Stimulated activated CD8-positive, alpha-beta memory T cell treated with anti-CD3 and anti-CD28 coated beads, Interleukin-12 subunit alpha, Interleukin-12 subunit beta, amount 100 ng/mL, for 24 hours (primary cell): Measurements from ENCODE around the gene CDIP1.
A peak's percentile ranks its signal among the peaks of the same experiment; 100 is the strongest.
"Not testable (repeated sequence)": the region's sequence is repeated elsewhere in the genome, so short reads cannot be mapped to it uniquely, and the experiment has no call there.

ENCODE experiments used
- DNase-seq: peaks from one replicate; pipeline ENCODE4 v3.0.0-alpha.2; 2020; ENCODE audit errors: extremely low read depth

The CDIP1 gene

DNA sequence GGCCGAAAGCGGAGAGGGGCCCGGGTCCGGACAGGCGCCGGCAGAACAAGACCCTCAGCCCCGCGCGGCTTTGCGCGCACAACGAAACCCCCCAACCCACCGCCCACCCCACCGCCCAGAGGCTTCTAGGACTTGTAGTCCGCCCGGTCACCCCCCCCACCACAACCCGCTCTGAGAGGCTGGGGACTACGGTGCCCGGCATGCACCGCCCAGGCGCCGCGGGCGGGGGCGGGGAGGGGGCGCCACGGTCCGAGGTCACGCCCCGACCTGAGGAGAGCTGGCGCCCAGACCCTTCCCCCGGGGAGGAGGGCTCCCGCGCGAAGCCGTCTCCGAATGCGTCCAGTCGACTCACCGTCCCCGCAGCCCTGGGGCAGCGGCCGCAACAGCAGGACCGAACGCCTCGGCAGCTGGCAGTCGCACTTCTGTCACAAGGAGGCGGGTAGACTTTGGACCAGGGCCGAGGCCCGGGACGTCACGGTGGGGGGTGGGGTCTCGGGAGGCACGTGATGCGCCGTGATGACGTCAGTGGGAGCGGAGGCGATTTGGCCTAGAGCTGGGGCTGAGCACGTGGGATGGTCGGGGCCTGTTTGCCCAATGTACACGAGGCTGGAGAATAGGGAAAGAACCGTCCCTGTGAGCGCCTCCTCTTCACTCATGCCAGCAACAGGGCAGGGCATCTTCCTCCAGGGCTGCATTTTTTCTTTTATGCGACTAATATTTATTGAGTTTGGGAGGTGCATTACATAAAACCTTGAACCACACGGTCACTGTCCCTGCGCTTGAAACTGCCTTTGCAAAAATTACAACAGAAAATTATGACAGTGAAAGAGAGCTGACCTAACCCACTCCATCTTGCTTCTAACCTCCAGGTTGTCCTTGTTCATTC is at the start of gene CDIP1:
TSS of gene CDIP1 (minus strand) at position 424 of the 886 bp plus-strand sequence. CDS start 24,643 bp downstream, outside the sequence.
- peak; percentile 85 for DNase-seq

DNA sequence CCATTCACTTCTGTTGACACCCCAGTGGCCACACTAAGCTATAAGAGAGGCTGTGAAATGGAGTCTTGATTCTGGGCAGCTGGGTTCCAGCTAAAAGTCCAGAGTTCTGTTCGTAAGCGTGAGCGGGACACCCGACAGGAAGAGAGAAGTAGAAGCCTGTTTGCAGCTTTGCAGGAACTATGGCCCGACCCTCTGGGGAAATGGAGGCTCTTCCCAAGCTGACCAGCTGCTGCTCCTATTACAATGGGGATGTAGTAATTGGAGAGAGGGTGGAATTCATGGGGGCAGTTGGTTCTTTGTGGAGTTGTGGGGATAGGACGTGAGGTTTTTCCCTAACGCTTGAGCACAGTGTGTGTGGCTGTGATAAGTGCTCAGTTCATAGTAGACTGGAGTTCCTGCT is 47.7 kb upstream of the CDIP1 start:
- no peak for DNase-seq

DNA sequence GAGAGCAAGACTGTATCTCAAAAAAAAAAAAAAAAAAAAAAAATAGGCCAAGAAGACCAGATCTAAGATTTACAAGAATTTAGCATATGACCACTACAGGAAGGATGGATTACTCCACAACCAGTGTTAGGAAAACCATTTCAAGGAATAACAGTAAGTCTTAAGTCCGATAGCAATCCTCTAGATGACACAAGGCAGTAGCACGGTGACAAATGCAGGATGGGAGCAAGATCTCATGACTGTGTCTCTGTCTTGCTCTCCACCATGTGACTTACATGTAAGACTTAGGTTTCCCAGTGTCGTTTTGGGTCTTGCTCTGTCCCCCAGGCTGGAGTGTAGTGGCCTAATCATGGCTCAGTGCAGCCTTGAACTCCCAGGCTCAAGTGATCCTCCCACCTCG is 45.3 kb upstream of the CDIP1 start:
- no peak for DNase-seq

DNA sequence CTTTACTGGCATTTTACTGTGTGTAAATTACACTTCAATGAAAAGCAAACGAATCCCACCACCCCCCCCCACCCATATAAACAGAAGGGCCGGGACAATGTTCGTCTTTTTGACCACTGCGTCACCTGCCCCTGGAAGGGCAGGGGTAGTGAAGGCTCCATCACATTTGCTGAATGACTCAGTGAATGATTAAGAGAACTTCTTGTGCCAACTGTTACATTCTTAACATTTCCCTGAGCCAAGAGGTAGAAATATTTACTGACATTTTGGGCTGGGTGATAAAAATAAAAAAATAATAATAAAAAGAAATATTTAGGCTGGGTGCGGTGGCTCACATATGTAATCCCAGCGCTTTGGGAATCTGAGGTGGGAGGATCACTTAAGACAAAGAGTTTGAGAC is 41.7 kb upstream of the CDIP1 start:
- no peak for DNase-seq

DNA sequence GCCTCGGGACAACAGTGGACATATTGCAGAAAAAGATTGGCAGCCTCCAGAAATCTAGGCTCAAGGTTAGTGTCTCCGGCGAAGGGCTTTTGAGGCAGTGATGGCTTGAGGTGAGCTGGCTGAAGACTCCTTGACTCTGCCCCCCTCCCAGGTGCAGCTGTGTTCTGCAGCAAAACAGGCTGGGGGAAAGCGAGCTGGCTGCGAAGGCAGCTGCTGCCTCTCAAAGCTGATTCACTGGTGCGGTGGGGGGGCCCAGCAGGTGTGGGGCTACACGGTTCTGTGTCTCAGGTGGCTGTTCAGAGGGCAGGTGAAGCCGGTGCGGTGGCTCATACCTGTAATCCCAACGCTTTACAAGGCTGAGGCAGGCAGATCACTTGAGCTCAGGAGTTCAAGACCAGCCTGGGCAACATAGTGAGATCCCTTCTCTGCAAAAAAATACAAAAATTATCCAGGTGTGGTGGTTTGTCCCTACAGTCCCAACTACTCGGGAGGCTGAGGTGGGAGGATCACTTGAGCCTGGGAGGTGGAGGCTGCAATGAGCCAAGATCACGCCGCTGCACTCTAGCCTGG is 40.5 kb upstream of the CDIP1 start:
- DNase-seq: no peak

DNA sequence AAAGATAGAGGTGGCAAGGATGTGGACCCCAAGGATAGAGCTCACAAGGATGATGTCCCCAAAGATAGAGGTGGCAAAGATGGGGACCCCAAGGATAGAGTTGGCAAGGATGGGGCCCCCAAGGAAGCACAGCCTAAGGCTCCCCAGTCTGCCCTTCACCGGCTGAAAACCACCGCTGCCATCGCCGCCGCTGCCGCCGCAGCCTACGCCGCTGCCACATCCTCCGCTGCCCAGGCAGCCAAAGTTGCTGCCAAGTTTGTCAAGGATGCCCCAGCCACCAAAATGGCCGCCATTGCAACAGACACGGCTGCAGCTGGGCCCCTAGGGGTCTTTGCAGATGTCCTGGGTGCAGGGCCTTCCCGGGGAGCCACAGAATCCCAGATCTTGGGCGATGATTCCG is 37.4 kb upstream of the CDIP1 start:
- DNase-seq: no peak

DNA sequence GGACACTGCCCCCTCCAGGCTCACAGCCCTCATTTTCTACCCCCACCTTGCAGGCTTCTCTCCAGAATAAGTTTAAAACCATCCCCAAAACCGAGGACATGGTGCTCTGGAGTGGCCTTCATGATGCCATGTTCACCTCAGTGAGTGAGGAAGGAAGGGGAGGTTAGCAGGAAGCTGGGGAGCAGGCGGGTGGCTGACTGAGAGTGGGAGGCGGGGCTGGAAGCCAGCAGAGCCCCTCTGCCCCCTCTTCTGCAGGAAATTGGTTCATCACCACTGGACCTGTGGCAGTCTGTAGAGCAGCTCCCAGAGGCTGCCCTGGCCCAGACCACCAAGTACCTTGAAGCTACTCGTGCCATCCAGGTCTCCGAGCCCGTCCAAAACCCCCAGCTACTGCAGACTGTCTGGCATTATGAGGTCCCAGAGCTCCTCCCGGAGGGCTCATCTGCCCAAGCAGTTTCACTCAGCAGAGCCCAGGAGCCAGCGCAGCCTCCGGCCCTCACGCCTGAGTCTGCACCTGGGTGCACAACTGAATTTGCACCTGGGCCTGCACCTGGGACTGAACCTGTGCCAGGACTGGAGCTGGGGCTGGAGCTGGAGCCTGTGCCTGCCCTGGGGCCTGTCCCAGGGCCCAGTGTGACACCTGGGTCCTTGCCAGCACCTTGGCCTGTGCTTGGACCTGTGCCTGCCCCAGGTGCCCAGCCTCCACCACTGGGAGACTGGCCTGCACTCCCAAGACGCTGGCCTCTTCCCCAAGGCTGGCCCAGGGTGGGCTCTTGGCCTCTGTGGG is 36.5 kb upstream of the CDIP1 start:
- DNase-seq: no peak

DNA sequence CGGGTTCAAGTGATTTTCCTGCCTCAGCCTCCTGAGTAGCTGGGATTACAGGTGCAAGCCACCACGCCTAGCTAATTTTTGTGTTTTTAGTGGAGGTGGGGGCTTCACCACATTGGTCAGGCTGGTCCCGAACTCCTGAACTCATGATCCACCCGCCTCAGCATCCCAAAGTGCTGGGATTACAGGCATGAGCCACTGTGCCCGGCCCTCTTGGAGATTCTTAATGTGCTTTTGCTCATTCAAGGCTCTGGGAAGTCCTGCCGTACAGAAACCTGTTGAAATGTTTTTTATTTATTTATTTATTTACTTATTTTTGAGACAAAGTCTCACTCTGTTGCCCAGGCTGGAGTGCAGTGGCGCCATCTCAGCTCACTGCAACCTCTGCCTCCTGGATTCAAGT is 35.4 kb upstream of the CDIP1 start:
- not testable (repeated sequence) for DNase-seq

DNA sequence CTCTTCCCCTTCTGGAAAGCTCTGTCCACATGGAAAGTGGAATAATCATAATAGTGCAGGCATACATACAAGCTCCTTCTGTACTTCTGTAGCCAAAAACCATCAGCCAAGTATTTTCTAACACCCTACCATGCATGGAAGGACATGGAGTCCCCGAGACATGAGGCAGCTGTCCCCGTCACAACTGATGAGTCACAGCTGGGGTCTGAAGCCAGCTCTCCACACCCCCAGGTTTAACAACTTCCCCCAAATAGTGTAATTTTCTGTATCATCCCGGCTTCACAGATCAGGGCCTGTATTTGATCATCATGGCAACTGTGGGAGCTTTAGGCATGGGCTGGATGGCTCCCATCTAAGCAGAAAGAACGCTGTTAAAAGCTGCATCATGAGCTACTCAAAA is 34.1 kb upstream of the CDIP1 start:
- DNase-seq: no peak

DNA sequence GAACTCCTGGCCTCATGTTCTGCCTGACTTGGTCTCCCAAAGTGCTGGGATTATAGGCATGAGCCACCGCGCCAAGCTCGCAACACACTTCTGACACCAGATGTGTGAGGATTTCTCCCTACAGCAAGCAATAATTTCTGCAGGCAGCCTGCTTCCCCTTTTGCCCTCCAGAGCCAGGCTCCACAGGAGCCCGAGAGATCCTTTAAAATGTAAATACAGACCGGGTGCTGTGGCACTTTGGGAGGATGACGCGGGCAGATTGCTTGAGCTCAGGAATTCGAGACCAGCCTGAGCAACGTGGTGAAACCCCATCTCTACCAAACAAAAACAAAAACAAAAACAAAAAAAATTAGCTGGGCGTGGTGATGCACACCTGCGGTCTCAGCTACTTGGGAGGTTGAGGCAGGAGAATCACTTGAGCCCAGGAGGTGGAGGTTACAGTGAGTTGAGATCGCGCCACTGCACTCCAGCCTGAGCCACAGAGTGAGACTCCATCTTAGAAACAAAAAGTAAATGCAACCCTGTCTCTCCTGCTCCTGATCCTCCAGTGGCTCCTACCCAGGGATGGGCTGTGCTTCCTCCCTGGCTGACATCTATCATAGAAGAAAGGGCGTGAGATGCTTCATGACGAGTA is 32.2 kb upstream of the CDIP1 start:
- no peak for DNase-seq

DNA sequence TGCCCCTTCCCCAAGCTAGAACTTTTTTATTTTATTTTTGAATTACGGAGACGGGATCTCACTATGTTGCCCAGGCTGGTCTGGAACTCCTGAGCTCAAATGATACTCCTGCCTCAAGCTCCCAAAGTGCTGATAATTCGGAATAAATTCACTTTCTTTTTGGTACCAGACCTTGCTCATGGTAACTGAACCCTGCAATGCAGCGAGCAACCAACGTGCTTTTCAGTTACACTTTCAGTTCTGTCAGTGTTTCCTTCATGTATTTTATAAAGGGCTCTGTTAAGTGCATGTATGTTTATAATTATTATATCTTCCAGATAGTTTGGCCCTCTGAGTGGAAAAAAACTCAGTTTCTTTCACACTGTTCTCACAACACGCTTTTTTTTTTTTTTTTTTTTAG is 31.5 kb upstream of the CDIP1 start:
- no peak for DNase-seq

DNA sequence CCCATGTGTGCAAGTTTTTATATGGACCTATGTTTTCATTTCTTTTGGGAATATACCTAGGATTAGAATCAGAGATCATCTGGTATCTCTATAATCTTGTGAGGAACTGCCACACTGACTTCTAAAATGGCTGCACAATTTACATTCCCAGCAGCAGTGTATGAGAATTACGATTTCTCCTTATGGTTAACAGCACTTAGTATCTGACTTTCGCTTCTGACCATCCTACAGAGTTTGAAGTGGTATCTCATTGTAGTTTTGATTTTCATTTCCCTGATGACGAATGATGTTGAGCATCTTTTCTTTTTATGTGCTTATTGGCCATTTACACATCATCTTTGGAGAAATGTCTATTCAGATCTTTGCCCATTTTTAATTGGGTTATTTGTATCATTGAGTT is 27.6 kb upstream of the CDIP1 start:
- no peak for DNase-seq

DNA sequence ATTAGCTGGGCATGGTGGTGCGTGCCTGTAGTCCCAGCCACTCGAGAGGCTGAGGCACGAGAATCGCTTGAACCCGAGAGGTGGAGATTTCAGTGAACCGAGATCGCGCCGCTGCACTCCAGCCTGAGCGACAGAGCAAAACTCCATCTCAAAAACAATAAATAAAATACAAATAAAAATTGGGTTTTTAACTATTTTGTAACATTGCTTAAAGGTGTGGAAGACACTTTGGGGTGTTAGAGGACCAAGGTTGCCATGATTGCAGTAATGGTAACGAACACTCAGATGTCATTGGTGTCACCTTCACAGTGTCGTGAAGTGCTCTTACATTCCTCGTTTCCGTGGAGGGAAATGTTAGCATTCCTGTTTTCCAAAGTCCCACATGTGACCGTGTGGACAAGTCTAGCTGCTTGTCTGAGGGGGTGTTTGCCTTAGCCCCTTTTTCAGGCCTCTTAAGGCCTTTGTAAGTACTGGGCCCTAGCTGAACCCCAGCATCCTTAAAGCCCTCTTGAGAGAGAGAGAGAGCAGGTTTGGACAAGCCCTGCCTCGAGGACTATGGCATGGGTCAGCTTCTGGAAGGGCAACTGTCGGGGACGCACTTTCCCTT is 26.2 kb upstream of the CDIP1 start:
- no peak for DNase-seq

DNA sequence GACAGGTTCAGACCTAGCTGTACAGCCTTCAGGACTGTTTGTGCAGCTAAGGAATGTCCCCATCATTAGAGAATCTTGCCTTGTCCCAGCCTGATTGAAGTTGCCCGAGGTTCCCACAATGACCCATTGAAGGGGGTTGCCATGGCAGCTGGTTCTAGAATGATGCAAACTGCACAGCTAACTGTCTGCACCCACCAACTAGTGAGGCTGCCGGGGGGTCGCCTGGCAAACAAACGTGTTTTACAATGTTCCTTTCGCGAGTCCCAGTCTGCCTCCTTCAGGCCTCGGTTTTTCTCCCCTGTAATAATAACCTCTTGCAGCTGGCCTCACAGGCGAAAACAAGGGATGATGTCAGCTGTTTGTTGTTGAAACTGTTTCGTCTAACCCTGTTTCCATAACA is 23.0 kb upstream of the CDIP1 start:
- DNase-seq: no peak

DNA sequence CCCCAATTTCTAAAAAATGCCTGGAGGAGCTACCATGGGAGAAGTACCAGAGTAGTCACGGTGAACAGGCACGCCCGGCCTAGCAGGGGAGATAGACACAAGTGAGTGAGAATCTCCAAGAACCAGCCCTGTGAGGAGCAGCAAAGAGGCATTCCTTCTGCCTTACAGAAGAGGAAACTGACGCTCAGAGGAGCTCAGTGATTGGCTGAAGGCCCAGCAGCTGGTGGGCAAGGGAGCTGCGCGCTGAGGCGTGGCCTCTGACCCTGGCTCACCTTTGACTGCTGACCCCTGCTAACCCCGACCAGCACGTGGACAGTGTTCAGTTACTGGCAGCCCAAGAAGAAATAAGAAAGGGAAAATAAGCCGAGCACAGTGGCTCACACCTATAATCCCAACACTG is 19.4 kb upstream of the CDIP1 start:
- no peak for DNase-seq

DNA sequence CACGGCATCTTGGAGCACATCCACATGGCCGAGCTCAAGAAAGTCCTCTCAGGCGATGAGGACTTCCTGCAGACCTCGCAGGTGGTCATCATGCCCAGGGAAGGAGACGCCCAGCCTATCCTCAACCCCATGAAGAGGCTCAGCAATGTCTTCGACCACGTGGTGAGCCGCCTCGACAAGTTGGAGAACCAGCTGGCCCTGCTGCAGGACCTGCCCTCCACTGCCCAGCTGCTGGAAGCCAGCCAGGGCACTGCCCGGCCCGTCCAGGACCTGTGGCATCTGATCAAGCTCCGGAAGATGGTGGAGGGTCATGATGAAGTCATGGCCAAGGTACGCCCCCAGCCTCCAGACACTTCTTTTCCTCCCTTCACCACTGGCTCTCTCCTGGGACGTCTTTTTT is 18.0 kb upstream of the CDIP1 start:
- no peak for DNase-seq

DNA sequence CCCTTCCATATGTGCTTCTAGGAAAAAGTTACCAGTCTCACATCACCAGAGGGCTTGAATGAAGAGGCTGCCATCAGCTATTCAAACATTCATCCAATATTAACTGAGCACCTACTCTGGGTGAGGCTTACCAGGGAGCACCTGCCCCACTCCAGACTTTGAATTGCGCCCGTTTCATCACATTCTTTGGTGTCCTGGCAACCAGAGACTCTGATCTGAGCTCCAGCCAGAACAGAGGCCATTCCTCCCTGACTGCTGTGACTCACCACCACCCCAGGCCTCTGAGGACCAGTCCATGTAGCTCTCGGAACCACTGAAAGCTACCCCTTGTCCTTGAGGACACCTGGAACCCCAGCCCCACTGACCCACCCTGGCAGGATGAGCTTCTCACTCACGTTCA is 17.5 kb upstream of the CDIP1 start, which contains the start of gene C16orf96:
TSS of gene C16orf96 (plus strand) at position 229 of the 400 bp plus-strand sequence. CDS start at position 379, 150 bp downstream.
- no peak for DNase-seq

DNA sequence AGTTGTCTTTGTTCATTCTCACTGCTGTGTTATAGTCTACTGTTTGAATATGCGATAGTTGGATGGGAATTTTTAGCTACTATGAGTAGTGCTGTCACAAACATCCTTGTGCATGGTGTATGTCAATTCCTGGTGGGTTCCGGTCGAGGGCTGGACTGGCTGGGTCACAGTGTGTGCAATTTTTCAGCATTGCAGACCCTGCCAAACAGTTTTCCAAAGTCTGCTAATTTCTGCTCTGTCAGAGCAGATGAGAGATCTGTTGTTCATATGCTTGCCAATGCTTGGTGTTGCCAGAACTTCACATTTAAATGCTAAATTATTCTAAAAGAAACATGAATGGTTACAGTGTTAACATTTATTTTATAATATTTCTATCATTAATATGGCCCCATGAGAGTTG is 14.0 kb upstream of the CDIP1 start:
- no peak for DNase-seq

DNA sequence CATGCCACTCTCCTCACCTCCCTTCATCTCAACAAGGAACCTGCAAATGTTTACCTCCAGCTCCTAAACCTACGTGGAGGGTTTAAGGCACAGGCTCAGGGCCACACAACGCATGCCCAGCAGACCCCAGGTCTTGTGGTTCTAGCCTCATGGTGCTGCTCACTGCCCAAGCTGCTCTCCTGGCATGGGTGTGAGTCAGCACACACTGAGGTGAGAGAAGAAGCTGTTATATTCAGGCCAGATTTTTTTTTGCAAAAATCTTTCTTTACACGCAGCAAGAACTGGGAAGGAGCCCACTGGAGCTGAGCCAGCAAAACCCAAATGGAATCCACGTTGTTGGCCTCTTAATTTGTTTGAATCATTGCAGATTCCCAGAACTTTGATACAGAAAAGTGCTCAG is 12.0 kb upstream of the CDIP1 start:
- no peak for DNase-seq

DNA sequence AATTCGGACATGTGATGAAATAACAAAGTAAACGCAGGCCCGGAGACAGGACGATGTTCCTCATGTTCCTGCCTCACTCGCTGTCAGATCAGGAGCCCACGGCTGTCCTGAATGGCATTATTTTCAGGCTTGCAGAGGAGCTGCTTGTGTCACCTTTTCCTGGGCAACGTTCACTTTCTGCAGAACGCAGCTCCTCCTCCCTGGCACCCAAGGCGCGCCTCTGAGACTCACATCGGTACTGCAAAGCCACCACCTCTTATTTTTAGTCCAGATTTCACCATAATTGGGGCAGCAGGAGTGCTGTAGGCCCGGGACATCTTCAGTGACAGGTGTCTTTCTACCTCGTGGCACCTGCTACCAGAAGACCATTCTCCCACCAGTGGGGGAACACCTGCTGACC is 9.6 kb upstream of the CDIP1 start:
- no peak for DNase-seq

DNA sequence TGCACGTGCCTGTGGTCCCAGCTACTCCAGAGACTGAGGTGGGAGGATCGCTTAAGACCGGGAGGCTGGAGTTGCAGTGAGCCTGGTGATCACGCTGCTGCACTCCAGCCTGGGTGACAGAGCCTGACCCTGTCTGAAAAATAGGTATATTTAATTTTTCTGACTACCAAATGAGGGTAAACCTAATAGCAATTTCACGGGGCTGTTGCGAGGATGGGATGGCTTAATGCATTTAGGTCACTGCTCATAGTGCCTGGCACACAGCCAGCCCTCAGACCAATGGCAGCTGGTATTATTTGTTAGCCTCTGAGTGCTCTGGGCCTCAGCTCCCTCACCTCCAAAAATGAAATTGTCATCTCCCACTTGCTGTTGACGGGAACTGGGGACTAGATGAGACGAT is 5.9 kb upstream of the CDIP1 start:
- DNase-seq: no peak
